SHP77 treated with DMSO at 0.1 percent for 48 hours (cell line): ENCODE results near the gene ZNF468.
"Not testable (repeated sequence)": the region's sequence is repeated elsewhere in the genome, so short reads cannot be mapped to it uniquely, and the experiment has no call there.

Experiments
- DNase-seq: peaks from one replicate; lab custom pipeline; 2025; lab: John Stamatoyannopoulos, UW

Gene ZNF468

GRCh38 chr19:52857378-52858191, at the start of gene ZNF468:
TSS of gene ZNF468 (minus strand) at chr19:52857619. CDS start at chr19:52854272, 3,347 bp downstream.
- not testable (repeated sequence) for DNase-seq

- DNase-seq, result not testable (repeated sequence)
Measured at GRCh38 chr19:52904052-52904780, 46.8 kb upstream of the ZNF468 start.

- DNase-seq, result no peak
Measured at GRCh38 chr19:52901842-52902241, 44.4 kb upstream of the ZNF468 start.

- not testable (repeated sequence) for DNase-seq
Measured at GRCh38 chr19:52898596-52898995, 41.2 kb upstream of the ZNF468 start.

GRCh38 chr19:52898101-52898500, 40.7 kb upstream of the ZNF468 start:
- no peak for DNase-seq

- no peak for DNase-seq
Measured at GRCh38 chr19:52897138-52897935, 39.9 kb upstream of the ZNF468 start, which contains the start of gene ZNF320. TSS of gene ZNF320 (minus strand) at chr19:52897635. CDS start at chr19:52890255, 7,380 bp downstream.

GRCh38 chr19:52896431-52897137, 39.2 kb upstream of the ZNF468 start:
- DNase-seq, result no peak

GRCh38 chr19:52891336-52891735, 33.9 kb upstream of the ZNF468 start:
- DNase-seq, result no peak

GRCh38 chr19:52889931-52890330, 32.5 kb upstream of the ZNF468 start:
- DNase-seq, result no peak

- DNase-seq, result no peak
Measured at GRCh38 chr19:52889076-52889475, 31.7 kb upstream of the ZNF468 start.

- DNase-seq, result no peak
Measured at GRCh38 chr19:52880895-52881389, 23.5 kb upstream of the ZNF468 start.

GRCh38 chr19:52872996-52873395, 15.6 kb upstream of the ZNF468 start:
- DNase-seq, result not testable (repeated sequence)

- no peak for DNase-seq
Measured at GRCh38 chr19:52871466-52871865, 14.0 kb upstream of the ZNF468 start.

GRCh38 chr19:52868031-52868430, 10.6 kb upstream of the ZNF468 start:
- DNase-seq, result not testable (repeated sequence)

GRCh38 chr19:52856540-52857377, 660 bp downstream of the ZNF468 start:
- DNase-seq, result not testable (repeated sequence)

GRCh38 chr19:52847352-52847751, 10.1 kb downstream of the ZNF468 start:
- DNase-seq, result not testable (repeated sequence)

GRCh38 chr19:52840825-52841465, 16.5 kb downstream of the ZNF468 start:
- DNase-seq, result not testable (repeated sequence)

- not testable (repeated sequence) for DNase-seq
Measured at GRCh38 chr19:52834289-52834688, 23.1 kb downstream of the ZNF468 start.

- not testable (repeated sequence) for DNase-seq
Measured at GRCh38 chr19:52833541-52833940, 23.9 kb downstream of the ZNF468 start.

GRCh38 chr19:52829866-52830265, 27.6 kb downstream of the ZNF468 start:
- not testable (repeated sequence) for DNase-seq
